T-helper 9 cell (primary cell): ENCODE data around the gene VWA8.
"Not testable (repeated sequence)": the region's sequence is repeated elsewhere in the genome, so short reads cannot be mapped to it uniquely, and the experiment has no call there.

Experiments
- DNase-seq: peaks from one replicate; pipeline ENCODE4 v3.0.0-alpha.2; 2020

VWA8 gene

DNA sequence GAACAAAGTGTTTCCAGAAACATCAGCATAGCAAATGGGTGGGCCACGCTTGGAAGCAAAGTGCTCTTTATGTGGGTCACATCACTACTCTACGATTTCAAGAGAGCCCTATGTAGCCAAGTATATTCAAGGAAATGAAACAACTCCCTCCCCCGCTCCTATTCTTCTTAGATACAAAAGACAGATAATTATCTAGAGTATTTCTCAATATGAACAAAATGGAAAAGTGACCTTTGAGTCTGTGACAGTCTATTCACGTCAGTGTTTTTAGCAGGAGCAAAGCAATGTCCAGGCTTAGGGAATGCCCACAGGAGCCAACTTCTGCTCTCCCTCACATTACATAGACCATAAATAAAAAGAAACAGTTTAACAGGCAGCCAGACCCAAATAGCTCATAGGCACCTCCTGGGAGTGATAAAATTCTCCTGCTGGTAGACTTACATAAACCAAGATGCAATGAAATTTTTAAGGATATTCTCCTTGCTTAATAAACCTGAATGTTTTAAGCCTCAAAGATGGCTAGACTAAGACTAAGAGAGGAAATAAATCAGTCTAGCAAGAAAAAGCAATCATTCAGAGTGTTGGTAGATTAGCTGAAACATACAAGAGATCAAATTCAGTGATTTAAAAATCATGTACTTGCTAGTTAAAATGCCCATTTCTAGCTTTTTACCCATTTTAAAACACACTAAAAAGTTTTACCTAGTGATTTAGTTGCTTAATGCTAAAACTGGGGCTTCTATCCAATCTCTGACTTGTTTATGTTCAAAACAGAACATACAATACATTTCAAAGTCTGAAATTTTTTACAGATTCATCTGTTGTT lies 320.7 kb downstream of the VWA8 start:
- DNase-seq: no peak

GRCh38 chr13:41639237-41639904 lies 321.5 kb downstream of the VWA8 start:
- DNase-seq: no peak

- DNase-seq: no peak
Measured at GRCh38 chr13:41637586-41637985, 323.3 kb downstream of the VWA8 start.

DNA sequence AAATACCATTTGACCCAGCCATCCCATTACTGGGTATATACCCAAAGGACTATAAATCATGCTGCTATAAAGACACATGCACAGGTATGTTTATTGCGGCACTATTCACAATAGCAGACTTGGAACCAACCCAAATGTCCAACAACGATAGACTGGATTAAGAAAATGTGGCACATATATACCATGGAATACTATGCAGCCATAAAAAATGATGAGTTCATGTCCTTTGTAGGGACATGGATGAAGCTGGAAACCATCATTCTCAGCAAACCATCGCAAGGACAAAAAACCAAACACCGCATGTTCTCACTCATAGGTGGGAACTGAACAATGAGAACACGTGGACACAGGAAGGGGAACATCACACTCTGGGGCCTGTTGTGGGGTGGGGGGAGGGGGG lies 323.9 kb downstream of the VWA8 start:
- DNase-seq: not testable (repeated sequence)

DNA sequence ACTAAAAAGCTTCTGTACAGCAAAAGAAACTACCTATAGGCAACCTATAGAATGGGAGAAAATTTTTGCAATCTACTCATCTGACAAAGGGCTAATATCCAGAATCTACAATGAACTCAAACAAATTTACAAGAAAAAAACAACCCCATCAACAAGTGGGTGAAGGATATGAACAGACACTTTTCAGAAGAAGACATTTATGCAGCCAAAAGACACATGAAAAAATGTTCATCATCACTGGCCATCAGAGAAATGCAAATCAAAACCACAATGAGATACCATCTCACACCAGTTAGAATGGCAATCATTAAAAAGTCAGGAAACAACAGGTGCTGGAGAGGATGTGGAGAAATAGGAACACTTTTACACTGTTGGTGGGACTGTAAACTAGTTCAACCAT lies 324.3 kb downstream of the VWA8 start:
- DNase-seq: not testable (repeated sequence)

DNA sequence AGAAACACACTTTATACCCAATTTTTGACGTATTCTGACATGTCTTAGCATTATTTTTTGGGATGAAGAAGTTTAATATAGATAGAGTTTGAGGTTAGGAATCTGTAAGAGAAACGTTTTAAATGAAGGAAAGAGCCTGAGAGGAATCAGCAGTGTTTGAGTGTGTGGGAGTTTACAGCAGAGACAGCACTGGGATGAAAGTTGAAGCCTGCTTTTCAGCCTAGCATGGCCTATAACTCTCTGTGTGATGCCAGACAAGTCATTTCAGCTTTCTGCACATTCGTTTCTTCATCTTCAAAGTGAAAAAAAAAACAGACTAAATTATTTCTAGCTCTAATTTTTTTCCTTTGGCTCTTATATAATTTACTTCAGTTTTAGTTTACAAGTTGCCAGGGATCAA lies 326.5 kb downstream of the VWA8 start:
- DNase-seq: no peak

GRCh38 chr13:41633776-41634175 lies 327.1 kb downstream of the VWA8 start:
- no peak for DNase-seq

DNA sequence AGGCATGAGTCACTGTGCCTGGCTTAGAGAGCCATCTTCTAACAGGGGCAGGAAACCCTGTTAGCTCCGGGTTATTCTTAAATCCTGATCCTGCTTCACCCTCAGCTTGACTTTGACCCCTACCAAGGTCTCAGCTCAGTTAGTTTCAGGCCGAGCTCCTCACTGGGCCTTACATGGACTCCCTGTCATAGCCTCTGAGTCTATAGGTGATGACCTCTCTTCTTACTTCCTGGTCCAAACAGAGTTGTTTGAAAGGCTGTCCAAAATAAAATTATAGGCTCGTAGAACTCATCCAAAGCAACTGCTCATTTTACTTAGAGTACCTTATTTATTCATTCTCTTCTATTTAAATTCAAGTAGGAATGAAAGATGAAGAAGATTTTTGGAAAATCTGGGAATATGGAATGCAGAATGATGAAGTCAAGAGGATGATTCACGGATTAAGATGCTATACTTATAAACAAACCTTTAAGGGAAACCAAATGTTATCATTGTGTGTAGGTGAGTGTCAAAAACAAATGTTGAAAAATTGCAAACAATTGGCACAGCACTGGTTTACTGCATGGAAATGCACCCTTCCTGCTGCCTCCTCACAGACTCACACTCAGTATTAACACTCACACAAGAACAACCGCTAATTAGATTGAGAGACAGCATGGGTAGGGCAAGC lies 329.5 kb downstream of the VWA8 start:
- no peak for DNase-seq

DNA sequence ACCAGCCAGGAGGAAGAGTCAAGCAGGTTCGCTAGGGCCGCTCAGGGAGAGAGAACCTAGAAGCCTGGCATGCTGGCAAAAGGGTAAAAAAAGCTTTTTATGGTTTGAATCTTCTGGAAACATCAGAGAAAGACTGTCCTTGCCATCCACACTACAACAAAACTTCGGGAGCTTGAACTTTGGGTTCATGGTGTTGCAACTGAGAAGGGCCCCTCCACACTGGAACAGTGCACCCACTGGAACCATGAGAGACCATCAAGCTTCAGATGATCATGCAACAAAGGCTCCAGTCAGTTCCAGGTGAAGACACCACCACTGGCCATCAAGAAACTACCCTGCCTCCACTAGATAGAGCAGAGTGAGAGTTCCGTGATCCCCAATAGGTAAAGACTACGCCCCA lies 333.5 kb downstream of the VWA8 start:
- DNase-seq: no peak

GRCh38 chr13:41624041-41624440 lies 336.9 kb downstream of the VWA8 start:
- no peak for DNase-seq

DNA sequence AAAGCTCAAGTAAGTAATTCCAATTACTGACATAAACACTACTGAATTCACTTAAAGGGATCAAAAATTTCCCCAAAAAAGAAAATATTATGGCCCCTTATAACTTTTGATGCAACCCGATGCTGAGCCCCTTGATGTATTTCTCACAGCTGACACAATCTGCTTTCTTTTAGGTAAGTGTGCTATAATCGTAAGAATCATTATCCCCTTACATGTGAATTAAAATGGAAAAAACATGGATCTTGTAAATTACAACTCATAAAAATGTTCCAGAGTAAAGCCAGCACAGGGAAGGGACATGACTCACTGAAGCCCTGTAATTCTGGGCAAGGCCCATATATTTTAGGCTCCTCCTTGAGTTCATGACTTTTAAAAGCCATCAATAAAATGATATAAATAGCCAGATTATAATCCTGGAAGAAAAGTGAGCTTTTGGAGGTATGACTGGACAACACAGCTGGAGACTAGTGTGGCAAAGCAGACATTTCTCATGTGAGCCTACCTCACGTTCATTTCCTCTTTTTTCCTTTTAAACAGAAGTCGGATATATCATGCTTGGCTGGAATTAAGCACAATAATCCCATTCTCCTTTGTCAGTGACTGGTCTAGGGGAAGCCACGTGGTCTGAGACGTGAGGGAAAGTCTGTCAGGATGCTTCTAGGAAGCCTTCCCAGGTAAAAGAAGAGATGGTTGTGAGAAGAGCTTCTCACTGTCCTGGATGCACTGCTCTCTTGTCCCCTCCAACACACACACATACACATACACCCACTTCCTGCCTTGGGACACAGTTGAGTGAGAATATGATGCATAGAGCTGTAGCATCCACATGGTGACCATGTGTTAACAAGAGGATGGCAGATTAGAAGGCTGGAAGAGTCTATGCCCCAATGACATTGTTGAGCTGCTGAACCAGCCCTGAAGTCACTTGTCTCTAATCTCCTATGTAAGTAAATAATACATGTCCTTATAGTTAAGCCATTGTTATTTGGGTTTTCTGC lies 338.2 kb downstream of the VWA8 start:
- no peak for DNase-seq

DNA sequence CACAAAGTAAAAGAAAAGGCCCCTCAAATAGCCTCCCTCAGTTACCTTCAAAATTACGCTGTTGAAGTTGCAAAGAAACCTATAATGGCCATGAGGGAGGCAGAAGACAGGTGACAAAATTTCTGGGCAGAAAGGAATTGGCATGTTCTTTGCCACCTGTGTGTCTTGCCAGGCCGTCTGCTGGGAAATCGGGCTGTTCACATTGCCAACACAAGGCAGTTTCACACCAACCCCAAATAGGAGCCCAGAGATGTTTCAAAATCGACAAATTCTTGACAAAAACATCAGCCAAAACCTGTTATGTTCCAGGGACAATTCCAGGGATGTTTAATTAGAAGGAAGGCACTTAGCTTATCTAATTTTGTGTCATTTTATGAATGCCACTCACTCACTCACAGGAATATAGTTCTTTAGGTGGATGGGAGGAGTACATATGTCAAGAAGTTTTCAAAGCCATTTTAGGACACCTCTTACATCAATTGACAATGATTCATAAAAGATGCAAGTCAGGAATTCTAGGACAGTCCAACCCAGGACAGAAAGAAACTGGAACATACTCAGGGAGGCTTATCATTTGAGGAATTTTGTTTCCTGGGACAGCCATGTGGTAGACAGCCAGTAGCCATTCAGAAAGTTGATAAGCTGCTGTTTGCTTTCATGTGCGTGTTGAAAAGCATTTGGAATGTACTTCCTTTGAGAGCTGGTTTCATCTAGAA lies 339.0 kb downstream of the VWA8 start:
- DNase-seq: no peak

DNA sequence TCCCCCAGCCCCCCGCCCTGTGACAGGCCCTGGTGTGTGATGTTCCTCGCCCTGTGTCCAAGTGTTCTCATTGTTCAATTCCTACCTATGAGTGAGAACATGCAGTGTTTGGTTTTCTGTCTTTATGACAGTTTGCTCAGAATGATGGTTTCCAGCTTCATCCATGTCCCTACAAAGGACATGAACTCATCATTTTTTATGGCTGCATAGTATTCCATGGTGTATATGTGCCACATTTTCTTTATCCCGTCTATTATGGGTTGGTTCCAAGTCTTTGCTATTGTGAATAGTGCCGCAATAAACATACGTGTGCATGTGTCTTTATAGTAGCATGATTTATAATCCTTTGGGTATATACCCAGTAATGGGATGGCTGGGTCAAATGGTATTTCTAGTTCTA lies 343.3 kb downstream of the VWA8 start:
- not testable (repeated sequence) for DNase-seq

GRCh38 chr13:41616151-41616550 lies 344.8 kb downstream of the VWA8 start:
- no peak for DNase-seq

GRCh38 chr13:41615528-41615855 lies 345.4 kb downstream of the VWA8 start:
- DNase-seq: no peak

GRCh38 chr13:41614671-41615527 lies 346.0 kb downstream of the VWA8 start:
- DNase-seq: no peak

DNA sequence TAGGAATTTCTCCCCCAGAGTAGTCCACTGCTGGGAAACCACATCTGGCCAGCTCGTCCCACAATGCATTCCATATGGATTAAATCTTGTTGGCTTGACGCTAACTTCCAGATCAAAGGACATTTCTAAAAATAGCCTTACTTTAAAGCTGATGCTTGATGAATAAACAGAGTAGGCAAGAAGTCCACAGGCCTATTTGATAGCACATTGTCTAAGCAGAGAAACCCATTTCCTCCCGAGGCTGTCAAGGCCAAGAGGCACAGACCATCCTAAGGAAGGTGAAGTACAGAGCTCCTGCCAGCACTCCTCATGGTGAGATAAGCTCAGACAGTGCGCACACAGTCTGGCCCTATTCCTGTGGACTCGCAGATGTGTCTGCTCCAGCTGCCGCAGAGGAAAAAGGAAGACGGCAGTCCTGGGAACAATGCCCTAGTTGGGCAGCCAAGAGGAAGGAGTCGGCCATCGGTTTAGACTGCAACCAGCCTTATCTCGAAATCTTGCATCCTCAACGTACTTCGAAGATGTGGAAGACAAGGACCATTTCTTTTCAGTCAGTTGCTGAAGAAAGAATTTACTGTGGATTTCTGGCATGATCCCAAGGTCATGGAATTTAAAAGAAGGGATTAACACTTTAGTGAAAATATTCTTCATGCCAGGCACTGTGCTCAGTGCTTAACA lies 346.8 kb downstream of the VWA8 start:
- DNase-seq: no peak

GRCh38 chr13:41613471-41613870 lies 347.4 kb downstream of the VWA8 start:
- no peak for DNase-seq

GRCh38 chr13:41611385-41611784 lies 349.5 kb downstream of the VWA8 start:
- DNase-seq: no peak

- DNase-seq: no peak
Measured at GRCh38 chr13:41610404-41610803, 350.5 kb downstream of the VWA8 start.
